HS-27A (cell line): ENCODE data around the gene CACNA2D2.

ENCODE experiments used
- DNase-seq: peaks from one replicate; pipeline ENCODE4 v3.0.0-alpha.2; 2012; ENCODE audit warnings: low read depth, missing footprints

Gene CACNA2D2

GRCh38 chr3:50393061-50393460 is 110.4 kb downstream of the CACNA2D2 start:
- DNase-seq: no peak

DNA sequence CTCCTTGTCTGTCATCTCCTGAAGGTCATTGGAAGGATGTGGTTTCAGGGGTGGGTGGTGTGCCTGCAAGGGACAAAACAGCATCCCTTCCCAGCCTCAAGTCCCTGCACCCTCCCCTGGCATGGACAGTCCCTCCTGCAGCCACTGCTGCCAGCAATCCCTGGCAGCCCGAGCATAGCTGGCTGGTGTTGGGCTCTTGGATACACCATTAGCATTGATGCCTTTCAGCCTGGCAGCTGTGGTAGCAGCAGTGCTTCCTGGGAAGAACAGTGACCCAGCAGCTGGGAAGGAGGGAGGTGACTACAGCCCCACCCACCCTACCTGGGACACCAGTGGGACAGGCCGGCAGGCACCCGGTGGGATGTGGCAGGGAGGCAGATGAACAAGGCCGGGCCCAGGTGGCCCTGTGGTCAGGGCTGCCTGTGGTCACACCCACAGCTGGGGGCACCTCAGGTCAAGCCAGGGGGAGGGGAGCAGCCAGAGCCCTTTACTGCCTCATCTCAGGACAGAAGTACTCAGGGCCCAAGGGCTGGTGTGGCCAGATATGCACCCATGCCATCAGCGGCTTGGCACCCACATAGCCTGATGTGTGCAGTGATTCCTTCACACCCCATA is 111.2 kb downstream of the CACNA2D2 start:
- no peak for DNase-seq

GRCh38 chr3:50390508-50391224 is 112.8 kb downstream of the CACNA2D2 start:
- DNase-seq: no peak

- no peak for DNase-seq
Observed at GRCh38 chr3:50389414-50389767, 114.0 kb downstream of the CACNA2D2 start.

DNA sequence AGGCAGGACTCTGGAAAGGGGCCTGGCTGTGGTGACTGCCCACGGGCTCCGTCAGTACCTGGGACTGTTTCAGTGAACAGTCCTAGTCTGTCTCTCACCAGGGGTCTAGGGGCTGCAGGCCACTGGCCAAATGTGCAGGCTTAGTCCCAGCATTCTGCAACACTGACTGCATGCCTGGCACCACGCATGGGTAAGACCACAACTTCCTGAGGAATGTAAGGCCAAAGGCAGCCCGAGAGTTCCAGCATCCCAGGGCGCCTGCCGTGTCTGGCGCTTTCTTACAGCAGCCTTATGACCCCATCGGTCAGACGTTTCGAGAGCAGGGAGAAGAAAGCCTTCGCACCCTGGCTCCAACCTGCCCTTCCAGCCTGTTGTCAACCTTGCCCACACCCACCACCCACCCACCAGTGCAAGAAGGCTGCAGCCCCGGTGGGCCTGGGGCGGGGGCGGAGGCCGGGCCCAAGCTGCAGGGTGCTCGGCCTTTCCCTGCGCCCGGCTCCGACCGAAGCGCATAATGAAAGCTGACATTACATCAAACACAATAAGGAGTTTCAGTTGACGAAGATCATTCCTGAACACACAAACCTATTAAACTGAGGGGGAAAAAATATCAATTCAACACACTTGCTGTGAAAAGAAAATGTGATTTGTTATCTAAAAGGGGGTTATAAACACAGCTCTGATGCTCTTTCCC is 114.6 kb downstream of the CACNA2D2 start:
- DNase-seq: no peak

DNA sequence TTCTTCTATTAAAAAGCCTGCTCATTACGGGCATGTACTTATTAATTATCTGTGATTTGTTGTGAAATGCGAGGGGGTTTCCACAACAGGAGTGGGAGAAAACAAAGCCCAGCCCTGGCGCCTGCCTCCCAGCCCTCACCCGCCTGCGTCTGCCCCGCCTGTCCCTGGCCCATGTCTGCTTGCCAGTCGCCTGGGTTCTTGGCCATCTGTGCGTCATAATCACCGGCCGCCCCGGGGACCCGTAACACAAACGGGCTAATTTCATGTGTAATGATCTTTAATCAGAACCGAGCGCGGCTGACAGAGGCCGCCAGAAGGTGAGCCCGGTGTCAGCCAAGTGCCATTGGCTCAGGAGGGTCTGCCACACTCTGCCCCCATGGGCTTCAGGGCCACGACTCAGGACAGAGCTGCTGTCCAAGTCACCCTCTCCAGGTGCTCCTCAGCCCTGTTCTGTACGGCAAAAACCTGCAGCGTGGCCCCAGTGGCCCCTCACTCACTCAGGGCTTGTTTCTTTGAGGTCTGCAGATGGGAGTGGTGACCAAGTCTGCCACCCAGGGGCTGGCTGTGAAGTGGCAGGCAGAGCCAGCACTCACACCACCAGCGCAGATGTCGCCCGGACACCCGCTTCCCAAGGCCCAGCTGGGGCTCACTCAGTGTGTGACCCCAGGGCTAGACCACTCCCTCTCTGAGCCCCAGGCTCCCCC is 115.3 kb downstream of the CACNA2D2 start:
- no peak for DNase-seq

DNA sequence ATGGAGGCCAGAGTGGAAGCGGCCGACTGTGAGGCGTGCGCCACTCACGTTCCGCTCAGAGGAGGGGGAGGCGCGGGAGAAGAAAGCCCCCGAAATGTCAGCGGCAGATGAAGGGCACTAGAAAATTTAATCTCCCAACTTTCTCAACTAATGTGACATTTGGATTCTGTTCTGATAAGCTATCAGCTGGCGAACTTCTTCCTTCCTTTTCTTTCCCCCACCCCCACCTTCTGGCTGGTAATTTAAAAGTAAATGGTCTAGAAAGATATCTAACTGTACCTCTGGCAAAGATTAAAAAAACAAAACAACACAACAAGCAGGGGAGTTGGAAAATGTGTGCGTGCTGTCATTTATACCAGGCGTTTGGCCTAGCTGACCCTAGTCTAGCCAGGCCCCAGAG is 117.7 kb downstream of the CACNA2D2 start:
- DNase-seq: no peak

GRCh38 chr3:50383750-50384149 is 119.7 kb downstream of the CACNA2D2 start:
- no peak for DNase-seq

DNA sequence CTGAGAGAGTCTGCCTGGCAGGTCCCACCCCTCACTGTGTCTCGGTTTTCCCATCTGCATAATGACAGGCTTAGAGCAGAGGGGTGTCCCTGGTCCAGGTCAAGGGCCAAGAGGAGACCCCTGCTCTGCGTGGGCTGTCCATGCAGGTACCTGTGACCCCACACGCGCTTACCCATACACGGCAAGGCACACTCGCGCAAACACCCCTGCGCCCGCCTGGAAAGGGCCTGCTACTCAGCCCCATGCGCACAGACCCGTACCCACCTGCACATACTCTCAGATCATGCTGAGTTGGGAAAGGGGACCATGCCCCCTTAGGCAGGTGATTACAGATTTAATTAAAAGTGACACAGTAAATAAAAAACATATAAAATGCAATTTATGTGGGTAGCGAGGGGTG is 120.7 kb downstream of the CACNA2D2 start:
- DNase-seq: no peak

DNA sequence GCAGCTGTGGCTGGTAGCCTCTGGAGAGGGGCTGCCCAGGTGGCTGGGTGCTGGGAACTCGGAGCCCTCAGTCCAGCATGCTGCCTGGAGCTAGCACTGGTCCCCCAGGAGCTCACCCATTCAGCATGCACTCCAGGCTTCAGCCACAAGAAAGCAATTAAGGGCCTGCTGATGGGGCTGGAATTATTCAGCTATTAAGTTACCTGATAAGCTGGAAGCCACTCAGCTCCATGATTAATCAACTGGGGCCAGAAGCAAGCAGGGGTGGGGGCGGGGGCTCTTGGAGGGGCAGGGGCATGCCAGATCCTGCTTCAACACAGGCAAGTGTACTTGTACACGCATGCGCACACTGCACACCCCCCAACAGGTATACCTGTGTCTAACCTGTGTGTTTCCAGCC is 122.1 kb downstream of the CACNA2D2 start:
- no peak for DNase-seq

DNA sequence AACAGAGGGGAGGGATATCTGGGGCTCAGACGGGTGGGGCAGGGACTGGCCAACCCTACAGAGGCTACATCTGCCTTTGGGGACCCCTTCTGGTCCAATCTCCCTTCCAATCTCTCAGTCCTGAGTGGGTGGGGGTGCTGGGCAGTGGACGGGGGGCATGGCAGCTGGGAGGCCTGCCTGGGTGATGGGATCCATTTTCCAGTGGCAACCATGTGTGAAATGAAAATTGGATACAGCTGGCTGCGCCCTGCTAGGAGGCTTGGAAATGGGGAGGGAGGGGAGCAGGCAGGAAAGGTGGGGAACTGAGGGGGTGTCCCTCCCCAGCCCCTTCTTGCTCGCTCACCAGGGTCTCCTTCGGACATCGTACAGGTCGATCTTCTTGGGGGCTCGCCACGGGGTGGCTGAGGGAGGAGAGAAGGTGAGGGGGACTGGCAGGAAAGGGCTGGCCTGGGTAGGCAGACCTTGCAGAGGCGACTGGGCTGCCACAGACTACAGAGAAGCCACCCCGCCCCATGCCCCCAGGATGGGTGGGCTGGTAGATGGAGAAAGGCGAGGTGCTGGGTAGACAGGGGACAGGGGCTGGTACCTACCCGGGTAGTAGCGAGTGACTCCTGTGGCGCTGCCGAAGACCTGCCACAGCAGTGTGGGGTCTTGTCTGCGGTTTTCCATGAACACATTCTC is 122.9 kb downstream of the CACNA2D2 start:
- DNase-seq: no peak

- no peak for DNase-seq
Observed at GRCh38 chr3:50378757-50379156, 124.7 kb downstream of the CACNA2D2 start.

- no peak for DNase-seq
Observed at GRCh38 chr3:50378024-50378423, 125.4 kb downstream of the CACNA2D2 start.

DNA sequence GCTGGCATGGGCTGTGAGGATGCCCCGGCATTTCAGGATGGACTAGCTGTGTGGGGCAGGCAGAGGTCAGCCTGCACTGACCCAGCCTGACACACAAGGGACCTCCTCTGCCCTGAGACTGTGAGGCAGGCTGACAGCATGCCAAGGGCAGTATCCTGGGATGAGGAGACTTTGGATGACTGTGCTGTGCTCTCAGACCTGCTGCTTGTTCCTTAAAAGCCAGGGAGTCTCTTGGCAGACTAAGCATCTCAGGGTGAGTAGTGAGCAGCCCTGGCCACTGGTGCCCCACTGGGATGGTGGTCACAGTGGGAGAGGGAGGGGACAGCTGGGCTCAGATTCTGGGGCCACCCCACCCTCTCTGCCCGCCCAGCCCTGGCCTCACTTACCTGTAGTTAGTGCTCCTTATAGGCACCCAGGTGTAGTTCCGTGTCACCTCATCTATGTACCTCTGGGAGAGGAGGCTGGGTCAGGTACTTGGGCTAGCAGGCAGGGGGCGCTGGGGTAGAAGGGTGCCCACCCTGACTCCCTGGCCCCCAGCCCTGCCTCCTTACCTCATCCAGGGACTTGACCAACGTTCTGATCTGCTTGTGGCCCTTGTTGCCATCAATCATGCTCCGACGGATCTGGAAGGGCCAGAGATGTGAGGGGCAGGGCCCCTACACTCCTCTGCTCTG is 128.0 kb downstream of the CACNA2D2 start:
- no peak for DNase-seq

DNA sequence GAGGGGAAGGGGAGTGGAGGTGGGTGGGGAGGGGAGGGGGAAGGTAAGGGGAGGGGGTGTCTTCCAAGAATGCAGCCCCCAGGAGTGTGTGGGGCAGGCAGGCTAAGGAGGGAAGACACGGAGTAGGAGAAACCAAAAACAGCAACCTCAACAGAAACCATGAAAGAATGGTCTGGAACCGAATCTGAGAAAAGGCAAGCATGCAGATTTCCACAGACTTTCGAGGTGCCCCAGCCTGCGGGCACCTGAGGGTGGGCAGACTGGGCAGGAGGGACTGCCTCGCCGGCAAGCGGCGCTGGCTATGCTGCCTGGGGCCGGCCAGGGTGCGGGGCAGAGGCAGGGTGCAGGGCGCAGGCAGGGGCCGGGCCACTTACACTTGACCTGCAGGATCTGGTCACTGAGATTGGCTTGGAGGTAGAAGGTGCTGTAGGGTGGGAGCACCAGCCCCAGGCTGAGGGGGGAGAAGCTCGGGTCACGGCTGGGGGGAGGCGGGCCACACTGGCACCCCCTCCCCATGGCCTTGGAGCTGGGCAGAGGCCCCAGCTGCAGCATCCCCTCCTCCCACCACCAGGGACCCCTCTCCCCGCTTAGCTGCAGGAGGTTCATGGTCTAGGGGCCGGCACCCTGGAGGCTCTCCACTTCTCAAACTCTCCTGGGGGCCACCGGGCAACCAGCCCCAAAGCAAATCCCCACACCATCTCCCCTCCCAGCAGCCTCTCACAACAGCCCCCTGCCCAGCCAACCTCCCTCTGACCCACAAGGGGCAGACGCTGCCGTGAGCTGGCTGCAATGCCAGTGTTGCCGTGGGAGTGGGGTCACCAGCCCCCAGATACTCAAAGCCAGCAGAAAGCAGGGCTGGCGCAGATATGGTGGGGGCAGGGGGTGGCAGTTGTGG is 128.8 kb downstream of the CACNA2D2 start:
- no peak for DNase-seq

- DNase-seq: no peak
Observed at GRCh38 chr3:50373146-50374051, 130.0 kb downstream of the CACNA2D2 start.

GRCh38 chr3:50372349-50372748 is 131.1 kb downstream of the CACNA2D2 start:
- DNase-seq: no peak

- DNase-seq: no peak
Observed at GRCh38 chr3:50371133-50371685, 132.2 kb downstream of the CACNA2D2 start.

GRCh38 chr3:50370594-50370993 is 132.8 kb downstream of the CACNA2D2 start:
- DNase-seq: no peak
